ENCODE data around the gene EHMT1. TPM values are rescaled to one million over a fixed set of nuclear protein-coding genes. Genes with fewer than 3 reads are reported as not detected.

EHMT1 gene
- total and polyA plus RNA-seq, 2 experiments from 2014 or later, result 162 to 177 TPM

DNA sequence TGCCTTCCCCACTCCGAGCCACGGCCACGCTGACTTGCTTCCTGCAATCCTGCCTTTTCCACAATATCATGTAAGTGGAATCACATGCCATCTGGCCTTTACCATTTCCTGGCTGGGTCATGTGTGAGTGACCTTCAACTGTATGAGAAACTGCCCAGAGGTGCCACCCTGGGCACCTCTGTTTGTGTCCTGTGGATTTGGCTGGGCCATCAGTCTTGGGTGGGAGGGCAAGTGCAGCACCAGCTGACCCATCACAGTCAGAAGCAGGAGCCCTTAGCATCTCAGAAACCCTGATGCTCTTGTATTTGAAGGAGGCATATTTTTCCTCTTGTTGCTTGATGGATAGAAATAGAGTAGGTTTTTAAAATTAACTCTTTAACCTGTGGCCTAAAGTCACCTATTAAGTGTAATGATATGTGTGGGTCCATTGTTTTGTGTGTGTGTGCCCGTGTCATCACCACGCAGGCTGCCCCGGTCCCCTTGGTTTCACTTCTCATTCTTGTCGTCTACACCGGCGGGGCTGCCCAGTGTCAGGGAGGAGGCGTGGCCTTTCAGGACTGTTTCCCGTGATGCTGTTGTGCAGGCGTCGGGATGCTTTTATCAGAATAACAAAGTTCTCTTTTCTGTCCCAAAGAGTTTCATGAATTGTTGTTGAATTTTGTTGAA lies 206.7 kb downstream of the EHMT1 start (continued):
- TF ChIP-seq CREB1 (CRISPR knock-in tag; IDR thresholded peaks at IDR 0.05; ENCODE audit: low read depth), result no peak
- TF ChIP-seq JUNB (IDR thresholded peaks at IDR 0.05; ENCODE audit: unreplicated experiment), result no peak
- no peak for TF ChIP-seq ZNF114 (CRISPR knock-in tag; IDR thresholded peaks at IDR 0.05)
- TF ChIP-seq NANOG (IDR thresholded peaks at IDR 0.05; ENCODE audit: borderline replicate concordance), result no peak
- TF ChIP-seq, protein P1, sequence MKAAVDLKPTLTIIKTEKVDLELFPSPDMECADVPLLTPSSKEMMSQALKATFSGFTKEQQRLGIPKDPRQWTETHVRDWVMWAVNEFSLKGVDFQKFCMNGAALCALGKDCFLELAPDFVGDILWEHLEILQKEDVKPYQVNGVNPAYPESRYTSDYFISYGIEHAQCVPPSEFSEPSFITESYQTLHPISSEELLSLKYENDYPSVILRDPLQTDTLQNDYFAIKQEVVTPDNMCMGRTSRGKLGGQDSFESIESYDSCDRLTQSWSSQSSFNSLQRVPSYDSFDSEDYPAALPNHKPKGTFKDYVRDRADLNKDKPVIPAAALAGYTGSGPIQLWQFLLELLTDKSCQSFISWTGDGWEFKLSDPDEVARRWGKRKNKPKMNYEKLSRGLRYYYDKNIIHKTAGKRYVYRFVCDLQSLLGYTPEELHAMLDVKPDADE (IDR thresholded peaks at IDR 0.05), result no peak

DNA sequence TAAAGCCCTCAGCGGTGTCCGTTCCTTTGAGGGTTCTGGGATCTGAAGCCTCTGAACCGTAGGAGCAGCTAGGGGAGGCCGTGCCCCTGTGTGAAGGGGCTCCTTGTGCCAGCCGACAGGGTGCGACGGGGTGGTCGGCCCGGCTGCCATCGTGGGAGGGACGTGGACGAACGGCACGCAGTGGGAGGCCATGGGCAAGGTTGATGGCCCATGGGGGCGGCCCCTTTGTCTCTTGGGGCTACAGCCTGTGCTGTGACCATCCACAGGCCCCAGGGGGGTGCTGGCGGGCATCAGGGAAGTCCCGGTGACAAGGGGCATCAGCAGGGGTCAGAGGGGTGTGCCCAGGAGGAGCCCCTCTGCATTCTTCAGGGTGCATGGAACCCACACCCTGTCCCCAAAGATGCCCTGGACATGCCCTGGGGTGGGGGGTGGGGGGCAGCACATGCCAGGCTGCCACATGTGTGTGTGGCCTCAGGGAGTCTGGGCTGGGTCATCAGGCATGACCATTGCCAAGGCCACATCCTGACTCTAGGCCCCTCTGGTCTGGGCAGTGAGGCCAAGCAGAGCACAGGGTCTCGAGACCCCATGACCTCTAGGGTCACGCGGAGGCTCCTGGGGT lies 209.2 kb downstream of the EHMT1 start:
- Mint-ChIP-seq H3K4me3 (no peak overlapping the region), H3K36me3 (ENCODE audit: low read depth) (peaks cover 68% of the 10 kb centered on the region), H3K27ac (no peak overlapping the region), H3K27me3 (ENCODE audit: insufficient read depth, low read depth, poor library complexity) (peaks cover 4% of the 10 kb centered on the region), H3K4me1 (no peaks in the 10 kb centered on the region; the same call in 2 of the 3 replicates), H3K9me3 (no peaks in the 10 kb centered on the region; the same call in 1 of the 3 replicates)
- Histone ChIP-seq H3F3A (replicated peaks; ENCODE audit: low read depth) (0 out of 2 replicates have a peak, but pooled peaks cover 4% of the 10 kb centered on the region), H3K4me2 (no peak overlapping the region), H3K79me2 (replicated peaks; ENCODE audit: insufficient read depth) (peaks cover 30% of the 10 kb centered on the region), H2AFZ (no peak overlapping the region), H4K20me1 (replicated peaks; ENCODE audit: insufficient read depth) (peaks cover 7% of the 10 kb centered on the region; the same call in 1 of the 2 replicates), H3K4me3 (no peak overlapping the region), H3K4me1 (ENCODE audit: insufficient read depth) (no peaks in the 10 kb centered on the region), H3K36me3 (ENCODE audit: insufficient read depth) (peaks cover 8% of the 10 kb centered on the region), H3K27ac (ENCODE audit: low read depth) (no peak overlapping the region), H3K9me2 (ENCODE audit: insufficient read depth) (no peaks in the 10 kb centered on the region), H3K27me3 (ENCODE audit: insufficient read depth) (no peaks in the 10 kb centered on the region)
- DNase-seq (ENCODE audit: low spot score) (no peak), ATAC-seq (no peak)
- TF ChIP-seq POLR2AphosphoS5 (IDR thresholded peaks at IDR 0.05; ENCODE audit: low read depth), result no peak
- no peak for TF ChIP-seq NANOG (IDR thresholded peaks at IDR 0.05; ENCODE audit: borderline replicate concordance)
- TF ChIP-seq CREB1 (CRISPR knock-in tag; IDR thresholded peaks at IDR 0.05; ENCODE audit: low read depth), result no peak
- no peak for TF ChIP-seq EZH2phosphoT487 (IDR thresholded peaks at IDR 0.05; ENCODE audit: unreplicated experiment)
- TF ChIP-seq, protein P1 (IDR thresholded peaks at IDR 0.05), result no peak
- no peak for TF ChIP-seq CTCF (conservative IDR thresholded peaks at IDR 0.05; ENCODE audit: low read depth in 2 of 2)
- no peak for TF ChIP-seq EZH2 (IDR thresholded peaks at IDR 0.05; ENCODE audit: low read depth, unreplicated experiment)
- TF ChIP-seq STAT1 (IDR thresholded peaks at IDR 0.05; ENCODE audit: unreplicated experiment), result no peak
- no peak for TF ChIP-seq ZNF331 (CRISPR knock-in tag; IDR thresholded peaks at IDR 0.05; ENCODE audit: low read depth)
- no peak for TF ChIP-seq ZNF462 (CRISPR knock-in tag; IDR thresholded peaks at IDR 0.05)
- TF ChIP-seq ZNF114 (CRISPR knock-in tag; IDR thresholded peaks at IDR 0.05), result no peak
- TF ChIP-seq JUNB (IDR thresholded peaks at IDR 0.05; ENCODE audit: unreplicated experiment), result no peak
